HepG2 (cell line): ENCODE results near the gene PDK2. TPM values are rescaled to one million over a fixed set of nuclear protein-coding genes. Genes with fewer than 3 reads are reported as not detected.
A peak's percentile ranks its signal among the peaks of the same experiment; 100 is the strongest.

ENCODE experiments used
- ATAC-seq: fragments of 200-7000 bp; cut with Tn5 transposase; 3 replicates; pipeline ENCODE4 v1.9.1; 2020; ENCODE audit warnings: mild to moderate bottlenecking, moderate library complexity
- BruUV-seq: library from RNA; stranded (reverse); fragments of 400-500 nt; replicated peaks from 2 replicates; lab custom pipeline; 2021; lab: Mats Ljungman, UMichigan
- CTCF ChIA-PET: fragments of 300-600 bp; formaldehyde crosslinking; extraction: SDS; loops from one replicate; lab custom pipeline; 2021; ENCODE audit warnings: low total read pairs, inconsistent platforms, low intra/inter-chr PET ratio; lab: Yijun Ruan, JAX
- POLR2A ChIA-PET: fragments of 350-600 bp; sonication (Branson Sonifier 250); formaldehyde crosslinking; loops from one replicate; lab custom pipeline; 2020; ENCODE audit warnings: antibody characterized with exemption, inconsistent platforms; lab: Yijun Ruan, JAX
- DNase-seq: peaks from one replicate; pipeline ENCODE4 v3.0.0-alpha.2; 2015; ENCODE audit warnings: low spot score
- FAIRE-seq: peaks from 3 replicates; lab custom pipeline; 2011; peaks lifted over from hg19 to GRCh38; lab: Jason Lieb, UNC
- H2AFZ ChIP-seq: one replicate; pipeline ENCODE4 v1.6.1; 2011; ENCODE audit warnings: low read length, inconsistent platforms
- H3K27ac ChIP-seq: fragments of 300-600 bp; 3 replicates; pipeline ENCODE4 v1.8.0; 2011; ENCODE audit warnings: mixed run types, mild to moderate bottlenecking, mixed read lengths, low read length, inconsistent platforms; ENCODE audit not compliant: insufficient read depth; ENCODE audit errors: extremely low read length
- H3K27me3 ChIP-seq, 2 experiments: fragments of 200-600 bp in 1 of 2; 2 replicates in 1 of 2; 3 replicates in 1 of 2; pipeline versions ENCODE4 v1.6.0 to v1.8.0; 2011; ENCODE audit warnings: low read length in 2 of 2, mild to moderate bottlenecking in 2 of 2, moderate library complexity in 2 of 2, inconsistent platforms in 1 of 2; ENCODE audit not compliant: insufficient read depth in 2 of 2, control insufficient read depth in 1 of 2
- H3K36me3 ChIP-seq, 2 experiments: fragments of 200-600 bp in 1 of 2; replicated peaks in 1 of 2; 2 replicates in 1 of 2; 3 replicates in 1 of 2; pipeline versions ENCODE4 v1.5.1 to v1.8.0; 2011; ENCODE audit warnings: low read length in 2 of 2, inconsistent platforms in 1 of 2; ENCODE audit not compliant: insufficient read depth in 2 of 2, control insufficient read depth in 1 of 2
- H3K4me1 ChIP-seq: 2 replicates; pipeline ENCODE4 v1.5.1; 2012; ENCODE audit warnings: low read length, inconsistent platforms; ENCODE audit not compliant: insufficient read depth
- H3K4me2 ChIP-seq: 2 replicates; pipeline ENCODE4 v1.6.0; 2011; ENCODE audit warnings: low read depth, low read length, inconsistent platforms
- H3K4me3 ChIP-seq, 3 experiments: fragments of 200-600 bp in 1 of 3; sonication (generic), shearing (Covaris generic) in 1 of 3; replicated peaks in 1 of 3; 2 replicates each; pipeline ENCODE4 v1.5.1; 2011 to 2016; ENCODE audit warnings: low read length in 3 of 3, inconsistent platforms in 2 of 3, low read depth in 2 of 3, mild to moderate bottlenecking in 2 of 3, control low read depth in 1 of 3, mixed read lengths in 1 of 3; ENCODE audit not compliant: insufficient read depth in 1 of 3
- H3K79me2 ChIP-seq: one replicate; pipeline ENCODE4 v1.6.1; 2011; ENCODE audit warnings: low read length, inconsistent platforms; ENCODE audit not compliant: insufficient read depth
- H3K9ac ChIP-seq: 2 replicates; pipeline ENCODE4 v1.6.0; 2011; ENCODE audit warnings: mild to moderate bottlenecking, low read depth, low read length, inconsistent platforms; ENCODE audit not compliant: insufficient read depth
- H3K9me3 ChIP-seq: 2 replicates; pipeline ENCODE4 v1.5.1; 2012; ENCODE audit warnings: mild to moderate bottlenecking, low read length
- H4K20me1 ChIP-seq: 2 replicates; pipeline ENCODE4 v1.6.0; 2011; ENCODE audit warnings: inconsistent platforms, mild to moderate bottlenecking, low read length, moderate library complexity; ENCODE audit not compliant: insufficient read depth
- ZNF263 ChIP-seq: sonication (generic); formaldehyde crosslinking; IDR thresholded peaks from 2 replicates; pipeline ENCODE4 v1.4.0; 2020; ENCODE audit warnings: missing genetic modification reagents
- WGBS: methylation state at CpG from one replicate; pipeline ENCODE4 v1.1.6; 2017; ENCODE audit warnings: low lambda C conversion rate; 5-methylcytosine and 5-hydroxymethylcytosine counted together
- in situ Hi-C: cut with HindIII; loops from 2 replicates; pipeline ENCODE4 v1.10.0; 2017; ENCODE audit warnings: low pct_unique_long_range_greater_than_20kb; ENCODE audit not compliant: extremely low pct_ligation_motif_present
- intact Hi-C: fragments of 100-400 bp; cut with micrococcal nuclease; formaldehyde crosslinking; loops from one replicate; pipeline ENCODE4 v1.10.0; 2022; ENCODE audit not compliant: unreplicated experiment
- polyA plus RNA-seq, 8 experiments: library from polyadenylated mRNA; depleted of rRNA in 3 of 8; stranded (reverse) in 7 of 8; unstranded in 1 of 8; fragments of >200 nt; fragmentation: Illumina TruSeq in 4 of 8; extraction: Trizol in 4 of 8; gene quantifications; 2 replicates each; pipeline versions ENCODE4 v1.2.1 to v1.2.3, GENCODE V29; 2011 to 2016; ENCODE audit warnings: low read depth in 4 of 8, missing spikeins in 1 of 8, mixed read lengths in 1 of 8; ENCODE audit not compliant: insufficient read depth in 1 of 8
- total RNA-seq, 5 experiments: library from RNA; depleted of rRNA; stranded (reverse); fragments of >200 nt; fragmentation: Illumina TruSeq; extraction: Trizol; gene quantifications; 2 replicates each; pipeline ENCODE4 v1.2.3, GENCODE V29; 2016; ENCODE audit warnings: low read depth in 1 of 5
- TF ChIP-seq, protein P1 (sequence below): sonication (generic); formaldehyde crosslinking; IDR thresholded peaks from 2 replicates; pipeline ENCODE4 v1.5.0; 2020; ENCODE audit warnings: mild to moderate bottlenecking, missing genetic modification reagents, borderline replicate concordance

The PDK2 gene
- total and polyA plus RNA-seq, 2 of the 13 experiments (the other 11 are each of a cell fraction or from before 2014, with no cell fraction given) = 18.5 to 59.7 TPM

DNA sequence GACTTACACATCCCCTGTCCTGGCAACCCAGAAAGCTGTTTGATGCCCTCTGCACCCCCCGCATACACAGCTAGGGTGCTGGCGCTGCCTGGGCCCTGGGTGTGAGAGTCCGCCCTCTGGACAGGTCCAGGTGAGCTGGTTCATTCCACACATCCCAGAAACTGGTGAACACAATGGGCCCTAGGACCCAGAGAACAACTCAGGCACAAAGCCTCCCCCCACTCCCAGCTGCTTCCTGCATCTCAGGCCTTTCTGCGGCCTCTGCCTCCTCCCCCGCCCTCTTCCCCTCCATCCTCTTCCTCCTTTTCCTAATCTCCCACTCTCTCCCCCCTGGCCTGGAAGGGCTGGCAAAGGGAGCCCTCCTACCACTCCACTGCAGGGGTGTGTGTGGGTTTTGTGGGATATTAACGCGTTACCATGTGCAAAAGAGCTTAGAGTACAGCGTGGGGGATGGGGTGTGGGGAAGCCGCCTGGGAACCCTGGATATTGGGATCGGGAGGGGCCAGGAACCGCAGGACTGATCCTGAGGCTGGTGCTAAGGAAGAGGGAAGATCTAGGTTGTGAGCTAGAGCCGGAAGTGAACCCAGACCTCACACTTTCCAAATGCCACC lies 56.9 kb downstream of the PDK2 start (continued):
- TF ChIP-seq, protein P1, sequence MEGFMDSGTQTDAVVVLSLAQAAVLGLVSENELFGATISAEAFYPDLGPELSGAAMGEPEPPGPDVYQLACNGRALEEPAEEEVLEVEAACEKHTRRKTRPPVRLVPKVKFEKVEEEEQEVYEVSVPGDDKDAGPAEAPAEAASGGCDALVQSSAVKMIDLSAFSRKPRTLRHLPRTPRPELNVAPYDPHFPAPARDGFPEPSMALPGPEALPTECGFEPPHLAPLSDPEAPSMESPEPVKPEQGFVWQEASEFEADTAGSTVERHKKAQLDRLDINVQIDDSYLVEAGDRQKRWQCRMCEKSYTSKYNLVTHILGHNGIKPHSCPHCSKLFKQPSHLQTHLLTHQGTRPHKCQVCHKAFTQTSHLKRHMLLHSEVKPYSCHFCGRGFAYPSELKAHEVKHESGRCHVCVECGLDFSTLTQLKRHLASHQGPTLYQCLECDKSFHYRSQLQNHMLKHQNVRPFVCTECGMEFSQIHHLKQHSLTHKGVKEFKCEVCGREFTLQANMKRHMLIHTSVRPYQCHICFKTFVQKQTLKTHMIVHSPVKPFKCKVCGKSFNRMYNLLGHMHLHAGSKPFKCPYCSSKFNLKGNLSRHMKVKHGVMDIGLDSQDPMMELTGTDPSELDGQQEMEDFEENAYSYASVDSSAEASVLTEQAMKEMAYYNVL (CRISPR knock-in tag) = peak; percentile 82; the same call in 1 of the 2 replicates

DNA sequence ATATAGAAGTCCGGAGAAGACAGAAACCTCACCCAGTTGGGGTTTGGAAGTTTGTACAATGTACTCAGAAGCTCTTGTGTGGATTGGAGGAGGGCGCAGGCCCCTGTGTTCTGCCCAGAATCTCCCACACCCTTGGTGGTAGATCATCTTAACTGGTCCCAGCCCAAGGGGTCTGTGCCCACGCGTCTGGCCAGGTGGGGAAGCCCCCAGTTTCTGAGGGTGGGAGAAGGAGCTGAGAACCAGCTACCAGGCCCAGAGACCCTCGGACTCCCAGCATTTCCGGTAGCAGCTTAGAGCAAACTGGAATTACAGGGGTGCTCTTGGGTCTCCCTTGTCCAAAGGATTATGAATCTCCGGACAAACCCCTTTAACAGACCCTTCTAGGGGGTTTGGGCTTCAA lies 57.6 kb downstream of the PDK2 start:
- Histone ChIP-seq H3K9me3 (no peaks in the 10 kb centered on the region), H2AFZ (no peak overlapping the region), H3K79me2 (peaks cover 10% of the 10 kb centered on the region), H3K27ac (no peak overlapping the region), H3K9ac (peak overlapping the region; percentile 45; the same call in 1 of the 2 replicates), H3K4me3 (0 out of 6 replicates have a peak overlapping the region, but pooled peaks of 1 of the 3 experiments have one; percentile 86), H4K20me1 (no peaks in the 10 kb centered on the region; the same call in 1 of the 2 replicates), H3K36me3 (no peaks in the 10 kb centered on the region), H3K27me3 (peaks cover 2 to 5% of the 10 kb centered on the region in 2 experiments; a peak in 2 of 5 replicates), H3K4me1 (peaks cover 24% of the 10 kb centered on the region), H3K4me2 (no peak overlapping the region; the same call in 1 of the 2 replicates)
- TF ChIP-seq ZNF263 = no peak
- ATAC-seq (no peak), DNase-seq (no peak), FAIRE-seq (no peak)
- in situ Hi-C loops (no loop called here), intact Hi-C loops (no loop called here)
- ChIA-PET POLR2A (interaction anchor here (1.3 to 1.7 kb wide), 2 partner anchors 8 to 26 kb away, joined by 4 to 7 read pairs; no protein-coding TSS in a partner anchor), CTCF (no interaction called here)
- WGBS = 68% methylated on average over 7 of the region's 7 CpGs
- BruUV-seq = no TSS peak
